ENCODE data around the gene HLA-DPA1. TPM values are rescaled to one million over a fixed set of nuclear protein-coding genes. Genes with fewer than 3 reads are reported as not detected.

Gene HLA-DPA1
- total RNA-seq, 1 experiment from 2014 or later = 0.43 TPM

DNA sequence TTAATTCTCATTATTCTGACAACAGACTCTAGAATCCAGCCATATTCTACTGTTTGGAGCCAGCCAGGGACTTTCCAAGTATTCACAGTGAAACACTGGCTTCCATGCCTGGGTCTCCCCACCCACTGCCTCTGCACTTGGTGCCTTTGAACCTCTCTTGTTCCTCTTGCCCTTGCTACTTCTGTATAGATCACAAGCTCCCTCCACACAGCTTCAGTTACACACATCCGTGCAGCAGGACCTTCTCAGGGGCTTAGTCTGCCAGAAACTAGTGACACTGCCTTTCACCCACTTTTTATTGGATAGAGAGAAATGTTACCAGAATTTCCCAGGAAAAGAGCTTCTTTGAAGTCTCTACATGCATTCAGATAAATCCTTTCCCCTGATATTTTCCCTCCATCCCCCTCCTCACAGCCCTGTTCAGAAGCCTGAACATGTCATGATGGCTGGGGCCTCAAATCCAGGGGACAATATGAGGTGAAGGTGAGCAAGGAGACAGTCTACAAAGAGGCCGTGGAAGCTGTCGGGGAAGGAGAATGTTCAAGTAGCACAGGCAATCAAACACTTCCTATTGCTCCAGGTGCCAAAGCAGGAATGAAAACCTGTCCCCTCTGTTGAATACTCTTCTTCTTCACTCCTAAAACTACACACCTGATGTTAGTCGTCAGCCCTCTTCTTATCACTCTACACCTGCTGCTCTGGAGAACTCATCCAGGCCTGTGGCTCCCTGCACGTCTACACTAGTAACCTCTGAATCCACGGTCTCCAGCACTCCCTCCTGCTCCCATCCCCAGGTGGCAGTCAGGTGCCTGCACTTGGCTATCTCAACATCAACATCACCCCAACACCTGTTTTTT lies 43.9 kb downstream of the HLA-DPA1 start:
- Histone ChIP-seq H3K4me1 (ENCODE audit: insufficient read depth, low read length, poor library complexity, severe bottlenecking) (no peaks in the 10 kb centered on the region), H3K36me3 (ENCODE audit: insufficient read depth, low read length, poor library complexity, severe bottlenecking) (no peaks in the 10 kb centered on the region), H3K27me3 (replicated peaks; ENCODE audit: insufficient read depth, low read depth, low read length, poor library complexity) (peaks cover 68% of the 10 kb centered on the region), H3K27ac (ENCODE audit: low read depth, low read length, poor library complexity, severe bottlenecking) (no peak overlapping the region), H3K4me3 (ENCODE audit: low read depth, low read length, poor library complexity, severe bottlenecking) (no peak overlapping the region), H3K9me3 (ENCODE audit: low read depth, low read length, poor library complexity, severe bottlenecking) (no peaks in the 10 kb centered on the region)
- no peak for DNase-seq (ENCODE audit: low spot score)
- no TSS peak for BruUV-seq (replicated peaks)
- CTCF ChIA-PET = no interaction called here
- POLR2A ChIA-PET (ENCODE audit: low non-redundant PET) = no interaction called here
- no peak for TF ChIP-seq EZH2 (IDR thresholded peaks at IDR 0.05; ENCODE audit: borderline replicate concordance, low read depth, low read length, poor library complexity, severe bottlenecking)
- TF ChIP-seq, protein P1, sequence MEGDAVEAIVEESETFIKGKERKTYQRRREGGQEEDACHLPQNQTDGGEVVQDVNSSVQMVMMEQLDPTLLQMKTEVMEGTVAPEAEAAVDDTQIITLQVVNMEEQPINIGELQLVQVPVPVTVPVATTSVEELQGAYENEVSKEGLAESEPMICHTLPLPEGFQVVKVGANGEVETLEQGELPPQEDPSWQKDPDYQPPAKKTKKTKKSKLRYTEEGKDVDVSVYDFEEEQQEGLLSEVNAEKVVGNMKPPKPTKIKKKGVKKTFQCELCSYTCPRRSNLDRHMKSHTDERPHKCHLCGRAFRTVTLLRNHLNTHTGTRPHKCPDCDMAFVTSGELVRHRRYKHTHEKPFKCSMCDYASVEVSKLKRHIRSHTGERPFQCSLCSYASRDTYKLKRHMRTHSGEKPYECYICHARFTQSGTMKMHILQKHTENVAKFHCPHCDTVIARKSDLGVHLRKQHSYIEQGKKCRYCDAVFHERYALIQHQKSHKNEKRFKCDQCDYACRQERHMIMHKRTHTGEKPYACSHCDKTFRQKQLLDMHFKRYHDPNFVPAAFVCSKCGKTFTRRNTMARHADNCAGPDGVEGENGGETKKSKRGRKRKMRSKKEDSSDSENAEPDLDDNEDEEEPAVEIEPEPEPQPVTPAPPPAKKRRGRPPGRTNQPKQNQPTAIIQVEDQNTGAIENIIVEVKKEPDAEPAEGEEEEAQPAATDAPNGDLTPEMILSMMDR (conservative IDR thresholded peaks at IDR 0.05; ENCODE audit: low read depth, low read length) = no peak
- intact Hi-C loops (cut with micrococcal nuclease; ENCODE audit: unreplicated experiment) = loop anchor here (10.0 kb wide), 1 partner anchor 45 kb away; the partner anchor contains the start of genes HLA-DPA1 and HLA-DPB1

DNA sequence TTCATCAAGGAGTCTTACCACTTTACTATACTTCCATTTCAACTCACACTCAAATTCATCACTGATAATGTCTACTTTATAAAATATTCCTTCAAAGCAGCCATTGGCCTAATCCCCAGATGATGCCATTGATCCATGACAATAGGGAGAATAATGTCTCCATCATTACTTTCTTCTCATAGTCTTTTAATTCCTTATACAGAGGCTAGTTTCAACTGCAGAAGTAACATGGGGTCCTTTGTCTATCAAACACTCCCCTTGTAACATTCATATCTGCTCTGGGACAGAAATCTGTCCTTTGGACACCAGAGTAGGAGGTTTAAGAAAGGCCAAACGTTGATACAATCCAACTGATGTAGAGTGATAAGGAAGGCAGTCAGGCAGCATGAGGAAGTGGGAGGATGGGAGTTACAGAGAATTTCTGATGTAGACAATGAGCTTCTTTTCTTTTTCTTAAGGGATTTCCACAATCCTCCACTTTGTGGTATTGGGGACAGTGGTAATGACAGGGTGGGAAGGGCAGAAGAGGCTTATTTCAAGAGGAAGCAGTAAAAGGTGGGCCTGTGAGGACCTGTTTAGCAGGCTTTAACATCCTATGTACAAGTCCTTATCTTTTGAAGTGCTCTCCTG lies 45.1 kb downstream of the HLA-DPA1 start:
- Histone ChIP-seq H3K27ac (ENCODE audit: low read depth, low read length, poor library complexity, severe bottlenecking) (no peak overlapping the region), H3K4me1 (ENCODE audit: insufficient read depth, low read length, poor library complexity, severe bottlenecking) (no peaks in the 10 kb centered on the region), H3K36me3 (ENCODE audit: insufficient read depth, low read length, poor library complexity, severe bottlenecking) (no peaks in the 10 kb centered on the region), H3K4me3 (ENCODE audit: low read depth, low read length, poor library complexity, severe bottlenecking) (no peak overlapping the region), H3K9me3 (ENCODE audit: low read depth, low read length, poor library complexity, severe bottlenecking) (no peaks in the 10 kb centered on the region), H3K27me3 (replicated peaks; ENCODE audit: insufficient read depth, low read depth, low read length, poor library complexity) (peaks cover 56% of the 10 kb centered on the region)
- DNase-seq (ENCODE audit: low spot score) = no peak
- intact Hi-C loops (cut with micrococcal nuclease; ENCODE audit: unreplicated experiment) = loop anchor here (10.0 kb wide), 1 partner anchor 46 kb away; the partner anchor contains the start of genes HLA-DPA1 and HLA-DPB1
- BruUV-seq (replicated peaks) = no TSS peak
- ChIA-PET POLR2A (ENCODE audit: low non-redundant PET) (no interaction called here), CTCF (no interaction called here)
- TF ChIP-seq, protein P1 (conservative IDR thresholded peaks at IDR 0.05; ENCODE audit: low read depth, low read length) = no peak
- no peak for TF ChIP-seq EZH2 (IDR thresholded peaks at IDR 0.05; ENCODE audit: borderline replicate concordance, low read depth, low read length, poor library complexity, severe bottlenecking)

DNA sequence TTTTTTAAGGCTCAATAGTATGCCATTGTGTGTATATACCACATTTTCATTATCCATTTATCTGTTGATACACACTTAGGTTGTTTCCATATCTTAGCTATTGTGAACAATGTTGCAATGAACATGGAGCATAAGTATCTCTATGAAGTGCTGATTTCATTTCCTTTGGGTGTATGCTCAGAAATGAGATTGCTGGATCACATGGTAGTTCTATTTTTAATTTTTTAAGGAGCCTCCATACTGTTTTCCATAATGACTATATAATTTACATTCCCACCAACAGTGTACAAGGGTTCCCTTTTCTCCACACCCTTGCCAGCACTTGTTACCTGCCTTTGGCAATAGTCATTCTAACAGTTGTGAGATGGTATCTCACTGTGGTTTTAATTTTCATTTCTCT lies 48.9 kb downstream of the HLA-DPA1 start:
- peaks cover 23% of the 10 kb centered on the region for H3K27me3 ChIP-seq (replicated peaks; ENCODE audit: insufficient read depth, low read depth, low read length, poor library complexity)
- no peak for DNase-seq (ENCODE audit: low spot score)
- H3K9me3 ChIP-seq (ENCODE audit: low read depth, low read length, poor library complexity, severe bottlenecking) = no peaks in the 10 kb centered on the region
- POLR2A ChIA-PET (ENCODE audit: low non-redundant PET) = interaction anchor here (0.6 kb wide), 1 partner anchor 28 kb away, joined by 4 read pairs; no protein-coding TSS in a partner anchor
- no peaks in the 10 kb centered on the region for H3K4me1 ChIP-seq (ENCODE audit: insufficient read depth, low read length, poor library complexity, severe bottlenecking)
- H3K27ac ChIP-seq (ENCODE audit: low read depth, low read length, poor library complexity, severe bottlenecking) = no peak overlapping the region
- intact Hi-C loops (cut with micrococcal nuclease; ENCODE audit: unreplicated experiment) = loop anchor here (10.0 kb wide), 1 partner anchor 50 kb away; the partner anchor contains the start of genes HLA-DPA1 and HLA-DPB1
- CTCF ChIA-PET = interaction anchor here (0.7 kb wide), 1 partner anchor 25 kb away, joined by 3 read pairs; no protein-coding TSS in a partner anchor
- H3K36me3 ChIP-seq (ENCODE audit: insufficient read depth, low read length, poor library complexity, severe bottlenecking) = no peaks in the 10 kb centered on the region
- no peak overlapping the region for H3K4me3 ChIP-seq (ENCODE audit: low read depth, low read length, poor library complexity, severe bottlenecking)
- TF ChIP-seq EZH2 (IDR thresholded peaks at IDR 0.05; ENCODE audit: borderline replicate concordance, low read depth, low read length, poor library complexity, severe bottlenecking) = no peak
- TF ChIP-seq, protein P1 (conservative IDR thresholded peaks at IDR 0.05; ENCODE audit: low read depth, low read length) = no peak
- BruUV-seq (replicated peaks) = no TSS peak

Measured in A673 (cell line).